Muscle layer of colon (tissue), 2 donors: ENCODE data around the gene CACNA1I.

Experiments used
- H3K27ac ChIP-seq: one replicate; pipeline ENCODE4 v1.7.0; 2013; ENCODE audit warnings: low read depth, mild to moderate bottlenecking, low read length, moderate library complexity
- H3K27me3 ChIP-seq, 2 donors: one replicate each; pipeline ENCODE4 v1.7.0; 2013; ENCODE audit warnings: low read length in 2 of 2, mild to moderate bottlenecking in 2 of 2; ENCODE audit not compliant: insufficient read depth in 2 of 2, control insufficient read depth in 1 of 2
- H3K36me3 ChIP-seq: one replicate; pipeline ENCODE4 v1.7.0; 2013; ENCODE audit warnings: mild to moderate bottlenecking, low read length; ENCODE audit not compliant: insufficient read depth
- H3K4me1 ChIP-seq: one replicate; pipeline ENCODE4 v1.7.0; 2013; ENCODE audit warnings: mild to moderate bottlenecking, low read length; ENCODE audit not compliant: insufficient read depth
- H3K4me3 ChIP-seq, 2 donors: one replicate each; pipeline ENCODE4 v1.7.0; 2013; ENCODE audit warnings: low read length in 2 of 2, low read depth in 1 of 2, mild to moderate bottlenecking in 1 of 2, moderate library complexity in 1 of 2
- H3K9ac ChIP-seq: one replicate; pipeline ENCODE4 v1.7.0; 2013; ENCODE audit warnings: low read length
- H3K9me3 ChIP-seq: one replicate; pipeline ENCODE4 v1.7.0; 2013; ENCODE audit warnings: mild to moderate bottlenecking, low read length
- donor health status: abdominal sarcoma.
- donor health status: Adenocarcinoma of cecum.

CACNA1I gene

GRCh38 chr22:39714321-39714720 is 143.8 kb downstream of the CACNA1I start:
- Histone ChIP-seq H3K4me3 (no peak overlapping the region), H3K9ac (no peak overlapping the region), H3K9me3 (no peaks in the 10 kb centered on the region), H3K36me3 (no peaks in the 10 kb centered on the region), H3K4me1 (no peaks in the 10 kb centered on the region), H3K27me3 (peaks cover 0 to 6% of the 10 kb centered on the region in 2 donors), H3K27ac (no peak overlapping the region)

GRCh38 chr22:39715778-39716495 is 145.4 kb downstream of the CACNA1I start:
- Histone ChIP-seq H3K27ac (no peak overlapping the region), H3K36me3 (no peaks in the 10 kb centered on the region), H3K4me1 (no peaks in the 10 kb centered on the region), H3K9ac (no peak overlapping the region), H3K9me3 (no peaks in the 10 kb centered on the region), H3K4me3 (no peak overlapping the region), H3K27me3 (peaks cover 0 to 9% of the 10 kb centered on the region in 2 donors)

- Histone ChIP-seq H3K4me1 (no peaks in the 10 kb centered on the region), H3K27ac (no peak overlapping the region), H3K27me3 (peaks cover 0 to 9% of the 10 kb centered on the region in 2 donors), H3K9me3 (no peaks in the 10 kb centered on the region), H3K4me3 (no peak overlapping the region), H3K36me3 (no peaks in the 10 kb centered on the region), H3K9ac (no peak overlapping the region)
These were observed 146.0 kb downstream of the CACNA1I start for GRCh38 chr22:39716534-39716933.

GRCh38 chr22:39717099-39717498 is 146.5 kb downstream of the CACNA1I start:
- no peak overlapping the region for H3K27ac ChIP-seq

DNA sequence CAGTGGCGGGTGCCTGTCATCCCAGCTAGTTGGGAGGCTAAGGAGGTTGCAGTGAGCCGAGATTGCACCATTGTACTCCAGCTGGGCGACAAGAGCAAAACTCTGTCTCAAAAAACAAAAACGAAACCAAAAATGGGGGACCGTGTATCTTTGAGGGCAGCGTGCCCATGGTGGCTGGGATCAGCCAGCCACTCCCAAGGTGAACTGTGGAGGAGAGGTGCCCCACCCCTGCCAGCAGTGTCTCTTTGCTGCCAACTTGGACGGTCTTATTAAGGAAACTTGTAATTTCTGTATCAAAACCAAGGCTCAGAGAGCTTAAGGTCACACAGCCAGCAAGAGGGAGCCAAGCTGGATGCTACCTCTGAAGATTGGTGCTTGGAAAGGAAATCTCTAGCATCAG is 147.7 kb downstream of the CACNA1I start:
- no peak overlapping the region for H3K4me3 ChIP-seq

More at GRCh38 chr22:39717099-39717498, 146.5 kb downstream of the CACNA1I start:
- H3K36me3 ChIP-seq: no peaks in the 10 kb centered on the region
- no peak overlapping the region for H3K4me3 ChIP-seq
- H3K9ac ChIP-seq: no peak overlapping the region
- no peaks in the 10 kb centered on the region for H3K4me1 ChIP-seq
- no peaks in the 10 kb centered on the region for H3K9me3 ChIP-seq
- peaks cover 0 to 9% of the 10 kb centered on the region in 2 donors for H3K27me3 ChIP-seq

GRCh38 chr22:39718921-39719475 is 148.4 kb downstream of the CACNA1I start:
- no peak overlapping the region for H3K9ac ChIP-seq
- H3K27me3 ChIP-seq: peaks cover 0 to 3% of the 10 kb centered on the region in 2 donors
- H3K4me3 ChIP-seq: no peak overlapping the region
- no peaks in the 10 kb centered on the region for H3K36me3 ChIP-seq
- no peak overlapping the region for H3K27ac ChIP-seq
- no peaks in the 10 kb centered on the region for H3K4me1 ChIP-seq
- H3K9me3 ChIP-seq: no peaks in the 10 kb centered on the region

More for the DNA sequence above, 147.7 kb downstream of the CACNA1I start:
- H3K9ac ChIP-seq: no peak overlapping the region
- H3K9me3 ChIP-seq: no peaks in the 10 kb centered on the region
- H3K36me3 ChIP-seq: no peaks in the 10 kb centered on the region
- peaks cover 0 to 3% of the 10 kb centered on the region in 2 donors for H3K27me3 ChIP-seq
- no peak overlapping the region for H3K27ac ChIP-seq
- H3K4me1 ChIP-seq: no peaks in the 10 kb centered on the region

DNA sequence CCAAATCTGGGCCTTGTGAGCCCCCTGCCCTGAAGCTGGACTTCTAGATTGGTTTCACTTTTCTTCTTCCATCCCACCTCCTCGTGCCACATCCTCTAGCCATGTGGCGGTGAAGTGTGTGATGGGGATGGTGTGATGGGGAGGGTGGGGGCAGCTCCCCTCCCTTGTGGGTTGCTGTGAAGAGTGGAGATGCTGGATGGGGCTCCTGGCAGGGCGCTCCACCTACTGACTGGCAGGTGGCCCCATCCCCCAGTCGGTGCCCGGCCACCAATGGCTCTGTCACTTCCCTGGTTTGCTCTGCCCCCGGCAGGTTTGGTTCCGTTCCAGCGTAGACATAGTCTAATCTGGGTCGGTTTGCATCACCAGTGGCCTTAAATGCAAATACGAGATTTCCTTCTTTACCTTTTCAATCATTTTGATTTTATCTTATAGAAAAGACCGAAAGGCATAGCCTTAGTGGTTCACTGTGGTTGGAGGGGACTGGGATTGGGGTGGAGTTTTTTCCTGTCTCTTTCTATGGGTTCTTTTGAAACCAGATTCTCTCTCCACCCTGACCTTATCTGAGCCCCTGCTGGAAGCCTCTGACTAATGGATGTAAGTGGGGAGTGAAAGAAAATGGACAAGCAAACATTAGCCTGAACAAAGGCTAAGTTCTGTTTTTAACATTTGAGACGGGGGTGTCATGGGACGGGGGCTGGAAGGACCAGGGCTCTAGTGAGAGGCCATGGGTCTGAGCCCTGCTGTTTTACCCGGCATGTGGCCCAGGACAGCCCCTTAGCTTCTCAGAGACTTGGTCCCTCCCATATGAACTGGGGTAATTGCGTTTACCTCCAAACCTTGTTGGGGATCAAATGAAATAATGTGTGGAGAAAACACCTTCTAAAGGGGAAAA is 149.3 kb downstream of the CACNA1I start:
- no peak overlapping the region for H3K9ac ChIP-seq
- peaks cover 0 to 3% of the 10 kb centered on the region in 2 donors for H3K27me3 ChIP-seq
- H3K4me3 ChIP-seq: no peak overlapping the region
- H3K36me3 ChIP-seq: no peaks in the 10 kb centered on the region
- H3K27ac ChIP-seq: no peak overlapping the region
- H3K9me3 ChIP-seq: no peaks in the 10 kb centered on the region
- H3K4me1 ChIP-seq: no peaks in the 10 kb centered on the region

GRCh38 chr22:39721206-39722031 is 150.9 kb downstream of the CACNA1I start:
- H3K9me3 ChIP-seq: no peaks in the 10 kb centered on the region
- no peaks in the 10 kb centered on the region for H3K4me1 ChIP-seq
- no peaks in the 10 kb centered on the region for H3K36me3 ChIP-seq
- no peak overlapping the region for H3K9ac ChIP-seq
- peaks cover 0 to 3% of the 10 kb centered on the region in 2 donors for H3K27me3 ChIP-seq
- H3K27ac ChIP-seq: no peak overlapping the region
- no peak overlapping the region for H3K4me3 ChIP-seq

DNA sequence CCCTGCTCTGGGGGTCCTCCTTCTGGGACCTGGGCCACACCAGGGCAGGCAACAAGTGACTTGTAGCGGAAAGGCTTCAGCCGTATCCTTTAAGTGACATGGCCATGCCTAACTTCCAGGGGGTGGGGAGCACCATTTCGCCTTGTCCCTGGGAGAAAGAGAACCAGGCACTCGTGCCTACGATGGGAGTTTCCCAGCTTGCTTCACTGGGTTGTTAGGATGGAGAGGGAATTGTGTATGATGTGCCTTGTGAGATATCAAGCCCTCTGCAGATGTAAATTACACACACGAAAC is 151.4 kb downstream of the CACNA1I start:
- no peak overlapping the region for H3K4me3 ChIP-seq
- H3K4me1 ChIP-seq: no peaks in the 10 kb centered on the region
- H3K9ac ChIP-seq: no peak overlapping the region
- H3K36me3 ChIP-seq: no peaks in the 10 kb centered on the region
- H3K27ac ChIP-seq: no peak overlapping the region
- H3K27me3 ChIP-seq: peaks cover 0 to 3% of the 10 kb centered on the region in 2 donors
- no peaks in the 10 kb centered on the region for H3K9me3 ChIP-seq

DNA sequence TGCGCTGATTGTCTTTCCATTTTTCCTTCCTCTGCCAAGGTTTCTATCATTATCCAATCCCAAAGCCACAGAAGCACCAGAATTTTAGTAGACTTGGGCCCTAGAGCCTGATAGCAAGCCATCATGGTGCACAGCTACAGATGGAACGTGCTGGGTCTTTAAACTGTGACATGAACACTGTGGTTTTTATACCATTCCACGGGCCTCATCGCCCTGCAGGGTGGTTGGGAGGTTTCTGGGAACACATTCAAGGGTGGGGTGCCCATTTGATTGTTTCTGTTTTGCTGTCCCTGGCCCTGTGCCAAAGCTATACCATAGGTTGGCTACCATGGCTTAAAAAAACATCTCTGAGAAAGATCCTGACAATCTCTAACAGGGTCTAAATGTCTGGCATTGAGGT is 151.9 kb downstream of the CACNA1I start:
- Histone ChIP-seq H3K27me3 (peaks cover 0 to 3% of the 10 kb centered on the region in 2 donors), H3K4me3 (no peak overlapping the region), H3K4me1 (no peaks in the 10 kb centered on the region), H3K36me3 (no peaks in the 10 kb centered on the region), H3K9me3 (no peaks in the 10 kb centered on the region), H3K9ac (no peak overlapping the region), H3K27ac (no peak overlapping the region)

- Histone ChIP-seq H3K9me3 (no peaks in the 10 kb centered on the region), H3K4me1 (no peaks in the 10 kb centered on the region), H3K27ac (no peak overlapping the region), H3K4me3 (no peak overlapping the region), H3K27me3 (peaks cover 0 to 3% of the 10 kb centered on the region in 2 donors), H3K9ac (no peak overlapping the region), H3K36me3 (no peaks in the 10 kb centered on the region)
These were observed 152.9 kb downstream of the CACNA1I start for GRCh38 chr22:39723463-39723862.
